ENCODE results near the gene POTEB.
"Not testable (repeated sequence)": the region's sequence is repeated elsewhere in the genome, so short reads cannot be mapped to it uniquely, and the experiment has no call there.

POTEB gene

DNA sequence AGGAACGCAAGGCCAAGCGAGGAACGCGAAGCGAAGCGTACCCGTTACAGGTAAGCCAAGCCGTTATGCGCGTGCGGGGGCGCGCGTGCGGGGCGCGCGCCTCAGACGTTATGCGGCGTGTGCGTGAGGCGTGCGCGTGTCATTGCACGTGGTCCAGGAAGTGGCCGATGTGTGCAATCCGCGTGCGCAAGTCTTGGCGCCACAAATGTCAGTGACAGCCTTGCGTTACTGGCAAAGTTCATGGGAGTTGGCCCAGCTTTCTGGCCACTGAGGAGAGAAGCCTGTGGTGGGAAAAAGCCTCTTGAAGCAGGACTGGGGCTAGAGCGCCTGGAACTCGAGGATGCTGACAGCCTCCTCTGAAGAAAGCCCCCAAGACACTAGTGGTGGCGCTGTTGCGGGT lies at the start of gene POTEB:
Gene POTEB (minus strand): TSS at position 101 of the 400 bp plus-strand sequence. CDS start 489 bp downstream, outside the sequence.
- H3K4me1 Mint-ChIP-seq, H3K27ac Mint-ChIP-seq, H3K36me3 Mint-ChIP-seq, H3K9me3 Mint-ChIP-seq, DNase-seq, H3K27me3 Mint-ChIP-seq, CTCF ChIA-PET, H3K4me3 Mint-ChIP-seq: not testable (repeated sequence)

DNA sequence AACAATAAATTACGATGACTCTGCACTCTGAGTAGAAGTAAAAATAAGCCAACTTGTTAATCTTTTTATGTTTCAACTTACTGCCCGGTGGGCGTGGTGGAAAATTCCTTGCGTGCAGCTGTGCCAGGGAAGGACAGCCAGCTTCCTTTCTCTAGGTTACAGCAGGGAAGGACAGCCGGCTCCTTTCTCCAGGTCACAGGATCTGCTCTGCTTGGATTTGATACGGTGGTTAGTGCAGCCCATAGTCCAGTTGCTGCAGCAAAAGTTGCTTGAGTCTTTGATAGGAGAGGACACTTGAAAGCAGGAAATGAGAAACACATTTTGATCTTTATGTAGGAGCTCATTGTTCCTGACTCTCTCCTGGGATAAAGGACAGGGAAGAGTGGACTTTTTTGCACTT lies 13.4 kb upstream of the POTEB start:
- H3K9me3 Mint-ChIP-seq, H3K36me3 Mint-ChIP-seq, DNase-seq, H3K27me3 Mint-ChIP-seq, H3K4me3 Mint-ChIP-seq, CTCF ChIA-PET, H3K27ac Mint-ChIP-seq, H3K4me1 Mint-ChIP-seq: not testable (repeated sequence)

DNA sequence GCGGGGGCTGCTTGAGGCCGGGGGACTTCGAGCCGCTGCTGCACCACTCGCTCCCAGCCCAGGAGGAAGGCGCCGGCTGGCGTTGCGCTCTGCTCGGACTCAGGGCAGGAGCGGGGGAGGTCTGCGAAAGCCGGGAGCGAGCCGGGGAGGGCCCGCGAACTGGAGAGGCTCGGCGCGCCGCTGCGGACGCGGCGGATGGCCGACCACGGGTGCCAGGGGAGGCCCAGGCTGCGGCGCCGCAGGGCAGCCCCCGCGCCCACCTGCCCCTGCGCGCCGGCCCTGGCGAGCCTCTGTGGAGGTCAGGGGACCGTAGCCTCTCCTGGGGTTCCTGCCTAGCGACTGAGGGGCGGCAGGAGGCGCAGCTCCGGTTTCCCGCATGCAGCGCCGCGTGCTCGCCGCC lies 12.0 kb upstream of the POTEB start:
- CTCF ChIA-PET, DNase-seq, H3K36me3 Mint-ChIP-seq, H3K4me1 Mint-ChIP-seq, H3K27ac Mint-ChIP-seq, H3K9me3 Mint-ChIP-seq, H3K27me3 Mint-ChIP-seq, H3K4me3 Mint-ChIP-seq: not testable (repeated sequence)

DNA sequence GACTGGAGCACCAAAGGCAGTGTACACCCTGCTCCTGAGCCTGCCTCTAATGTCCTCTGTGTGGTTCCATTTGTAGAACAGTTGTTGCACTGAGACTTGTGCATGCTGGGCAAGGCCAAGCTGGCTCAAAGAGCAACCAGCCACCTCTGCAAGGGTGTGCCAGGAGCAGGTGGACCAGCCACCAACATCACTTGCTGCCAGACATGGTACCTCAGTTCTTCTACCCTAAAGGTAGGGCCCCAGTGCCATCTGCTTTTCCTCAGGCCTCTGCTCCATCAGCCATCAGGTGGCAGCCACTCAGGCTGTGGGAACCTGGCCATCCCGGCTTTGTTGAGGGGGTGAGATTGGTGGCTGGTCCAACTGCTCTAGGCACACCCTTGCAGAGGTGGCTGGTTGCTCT lies 38.7 kb downstream of the POTEB start:
- H3K9me3 Mint-ChIP-seq, H3K4me3 Mint-ChIP-seq, H3K27me3 Mint-ChIP-seq, H3K36me3 Mint-ChIP-seq, DNase-seq, CTCF ChIA-PET, H3K27ac Mint-ChIP-seq, H3K4me1 Mint-ChIP-seq: not testable (repeated sequence)
